NCI-H1930 (cell line): ENCODE results near the gene TIAM2.

ENCODE experiments used
- DNase-seq, 2 experiments: peaks; one replicate each; lab custom pipeline; 2025; lab: John Stamatoyannopoulos, UW

Gene TIAM2

DNA sequence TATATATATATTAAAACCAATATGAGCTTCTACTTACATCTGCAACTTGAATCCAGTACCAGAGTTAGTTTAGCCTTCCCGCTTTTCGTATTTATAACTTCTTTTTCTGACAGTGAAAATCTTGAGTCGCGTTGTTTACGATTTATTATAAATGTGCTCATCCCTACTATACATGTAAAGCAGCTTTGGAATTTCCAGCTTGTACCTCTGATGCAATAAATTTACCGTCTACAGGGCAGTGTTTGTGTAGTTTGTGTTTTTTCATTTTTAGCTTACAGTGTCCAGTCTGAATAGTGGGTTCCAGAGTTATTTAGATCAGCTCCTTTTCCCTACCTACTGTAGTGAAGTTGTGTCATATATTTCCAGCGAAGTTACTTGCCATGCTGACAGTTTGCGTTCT is 66.3 kb downstream of the TIAM2 start:
- no peak for DNase-seq

DNA sequence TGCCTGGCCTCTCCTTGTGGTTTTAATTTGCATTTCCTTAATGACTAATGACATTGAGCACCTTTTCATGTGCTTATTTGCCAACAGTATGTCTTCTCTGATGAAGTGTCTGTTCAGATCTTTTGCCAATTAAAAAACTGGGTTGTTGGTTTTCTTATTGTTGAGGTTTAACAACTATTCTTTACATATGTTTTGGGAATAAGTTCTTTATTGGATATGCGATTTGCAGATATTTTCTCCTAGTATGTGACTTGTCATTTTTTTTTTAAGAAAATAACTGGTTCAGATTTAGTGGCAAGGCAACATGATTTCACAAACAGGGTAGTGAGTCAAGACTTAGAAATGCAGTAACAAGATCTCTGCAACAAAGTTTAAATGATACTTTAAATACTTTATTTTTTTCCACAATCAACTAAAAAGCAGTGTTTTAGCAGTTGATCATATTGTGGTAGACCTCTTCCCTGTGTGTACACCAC is 67.8 kb downstream of the TIAM2 start:
- no peak for DNase-seq

- DNase-seq = no peak
Observed at GRCh38 chr6:155064303-155064702, 69.2 kb downstream of the TIAM2 start.

GRCh38 chr6:155066361-155066760 is 71.2 kb downstream of the TIAM2 start:
- DNase-seq = no peak

DNA sequence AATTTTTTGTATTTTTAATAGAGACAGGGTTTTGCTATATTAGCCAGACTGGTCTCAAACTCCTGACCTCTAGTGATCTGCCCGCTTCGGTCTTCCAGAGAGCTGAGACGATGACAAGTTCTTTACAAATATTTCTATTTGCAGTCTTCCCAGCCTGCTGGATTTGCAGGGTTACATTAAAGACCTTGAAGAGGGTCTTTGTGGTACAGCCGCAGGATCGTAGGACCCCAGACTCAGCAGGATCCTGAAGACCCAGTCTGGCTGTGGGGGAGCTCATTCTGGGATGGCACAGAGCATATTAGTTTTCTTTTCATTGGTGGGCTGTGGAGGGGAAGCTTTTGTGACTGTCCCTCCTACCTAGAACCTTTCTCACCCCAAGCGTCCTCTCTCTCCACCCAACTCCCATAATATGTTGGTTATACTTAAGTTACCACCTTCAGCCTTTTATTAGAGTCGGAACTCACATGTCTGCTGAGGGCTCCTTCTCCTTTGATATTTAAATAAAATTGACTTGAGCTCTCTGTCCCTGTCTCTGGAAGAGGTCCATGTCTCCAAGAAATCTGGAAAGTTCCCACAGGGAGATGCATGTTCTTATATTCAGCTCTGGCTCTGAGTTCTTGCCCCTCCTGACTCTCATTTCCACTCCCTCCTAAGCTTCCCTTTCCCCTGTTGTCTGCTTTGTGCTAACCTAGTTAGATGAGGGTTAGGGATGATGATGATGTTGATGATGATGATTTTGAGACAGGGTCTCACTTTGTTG is 72.0 kb downstream of the TIAM2 start:
- DNase-seq = no peak

GRCh38 chr6:155067956-155068615 is 73.0 kb downstream of the TIAM2 start:
- no peak for DNase-seq

DNA sequence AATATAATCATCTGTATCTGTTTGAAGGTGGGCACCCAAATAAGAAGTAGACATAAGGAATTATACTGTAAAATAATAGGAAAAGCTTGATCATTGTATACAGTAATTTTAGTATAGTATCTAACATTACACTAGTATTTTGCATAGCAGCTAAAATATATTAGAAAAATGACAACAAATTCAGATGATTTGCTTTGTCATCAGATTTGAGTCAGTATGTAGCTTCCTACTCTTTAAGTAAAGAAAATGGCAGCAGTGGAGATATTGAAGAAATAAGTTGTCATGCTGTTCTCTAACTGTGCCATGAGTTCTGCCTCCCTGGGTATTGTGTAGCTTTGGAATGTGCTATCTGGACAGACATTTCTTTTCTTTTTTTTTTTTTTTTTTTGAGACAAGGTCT is 74.4 kb downstream of the TIAM2 start:
- no peak for DNase-seq

GRCh38 chr6:155075930-155076695 is 81.0 kb downstream of the TIAM2 start:
- no peak for DNase-seq

DNA sequence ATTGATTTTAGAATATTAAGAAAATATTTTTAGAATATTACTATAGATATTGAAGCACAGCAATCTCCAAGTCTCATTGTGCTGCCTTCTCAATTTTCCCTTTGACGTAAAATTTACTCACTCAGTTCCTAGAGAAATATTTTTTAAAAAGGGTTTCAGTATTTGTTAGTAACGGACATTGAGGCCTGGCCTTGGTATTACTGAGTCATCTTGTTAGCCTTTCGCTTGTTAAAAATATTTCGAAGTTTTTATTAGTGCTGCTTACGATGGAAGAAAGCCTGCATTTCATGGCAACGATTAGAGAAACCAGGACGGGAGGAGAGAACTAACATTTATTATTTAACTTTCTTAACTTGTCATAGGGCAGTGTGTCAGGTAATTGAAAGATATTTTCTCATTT is 82.2 kb downstream of the TIAM2 start:
- DNase-seq = no peak

DNA sequence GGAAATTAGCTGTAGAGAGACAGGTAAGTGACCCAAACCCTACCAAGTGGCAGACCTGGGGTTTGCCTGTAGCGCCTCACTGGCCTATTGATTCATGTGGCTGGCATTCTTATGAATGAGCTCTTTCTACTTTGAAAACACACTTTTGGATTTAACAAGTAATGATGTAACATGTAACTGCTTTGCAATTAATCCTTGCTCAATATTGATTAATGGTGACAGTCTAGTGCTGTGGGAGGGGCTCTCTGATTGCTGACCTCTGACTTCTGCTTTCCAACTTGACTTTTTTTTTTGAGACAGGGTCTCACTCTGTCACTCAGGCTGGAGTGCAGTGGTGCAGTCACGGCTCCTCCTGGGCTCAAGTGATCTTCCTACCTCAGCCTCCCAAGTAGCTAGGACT is 82.7 kb downstream of the TIAM2 start:
- no peak for DNase-seq

DNA sequence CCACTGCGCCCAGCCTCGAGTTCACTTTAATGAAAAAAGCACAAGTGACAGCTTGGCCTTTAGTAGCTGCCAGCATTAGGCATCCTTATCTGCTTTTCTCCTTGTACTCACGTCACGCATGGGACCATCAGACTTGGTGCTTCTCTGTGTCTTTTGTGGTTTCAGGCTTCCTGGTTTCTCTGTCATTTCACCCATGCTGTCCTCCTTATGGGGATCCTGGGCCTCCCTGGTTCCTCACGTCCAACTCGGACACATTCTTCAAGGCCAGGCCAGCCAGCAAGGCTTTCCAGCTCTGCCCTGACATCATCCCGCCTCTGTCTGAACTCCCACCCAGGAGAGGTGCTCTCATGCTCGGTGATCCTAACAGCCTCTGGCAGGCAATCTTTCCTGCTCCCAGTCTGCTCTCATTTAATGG is 83.2 kb downstream of the TIAM2 start:
- DNase-seq = no peak

- no peak for DNase-seq
Observed at GRCh38 chr6:155079985-155080452, 84.9 kb downstream of the TIAM2 start.

GRCh38 chr6:155080881-155081845 is 86.0 kb downstream of the TIAM2 start:
- no peak for DNase-seq

GRCh38 chr6:155084431-155085123 is 89.5 kb downstream of the TIAM2 start:
- no peak for DNase-seq

GRCh38 chr6:155085582-155086257 is 90.6 kb downstream of the TIAM2 start:
- no peak for DNase-seq

DNA sequence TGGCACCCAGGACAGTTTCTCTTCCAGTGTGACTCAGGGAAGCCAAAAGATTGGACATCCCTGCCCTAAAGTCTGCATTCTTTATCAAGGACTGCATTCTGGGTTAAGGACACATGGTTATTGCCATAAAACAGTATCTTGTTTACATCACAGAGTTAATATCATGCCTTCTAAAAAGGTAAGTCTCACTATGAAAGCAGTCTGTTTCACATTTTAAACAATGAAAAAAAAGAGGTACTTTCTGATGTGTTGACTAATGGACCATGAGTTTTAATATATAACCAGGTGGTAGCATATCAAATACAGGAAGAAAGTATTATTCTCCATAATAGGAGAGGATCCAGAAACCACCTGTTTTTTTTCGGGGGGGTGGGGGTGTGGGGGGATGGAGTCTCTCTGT is 93.7 kb downstream of the TIAM2 start:
- no peak for DNase-seq

- DNase-seq = no peak
Observed at GRCh38 chr6:155089746-155090145, 94.6 kb downstream of the TIAM2 start.

DNA sequence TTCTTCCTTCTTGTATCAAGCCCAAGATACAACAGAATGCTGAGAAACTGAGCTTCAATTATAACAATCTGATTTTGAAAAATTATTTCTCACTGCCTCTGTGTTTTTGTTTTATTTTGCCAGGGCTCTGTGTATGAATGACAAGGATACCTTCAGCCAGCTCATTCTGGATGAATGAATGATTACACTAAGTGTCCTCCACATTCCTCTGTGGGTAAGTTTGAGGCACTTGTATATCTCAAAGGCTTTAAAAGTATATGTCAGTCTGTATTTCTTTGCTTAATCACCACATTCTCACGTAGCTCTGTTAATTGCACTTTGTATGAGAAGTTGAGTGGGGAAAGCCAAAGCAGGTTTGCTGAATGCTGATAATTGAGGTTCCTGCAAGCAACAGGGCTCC is 95.1 kb downstream of the TIAM2 start:
- DNase-seq = no peak

DNA sequence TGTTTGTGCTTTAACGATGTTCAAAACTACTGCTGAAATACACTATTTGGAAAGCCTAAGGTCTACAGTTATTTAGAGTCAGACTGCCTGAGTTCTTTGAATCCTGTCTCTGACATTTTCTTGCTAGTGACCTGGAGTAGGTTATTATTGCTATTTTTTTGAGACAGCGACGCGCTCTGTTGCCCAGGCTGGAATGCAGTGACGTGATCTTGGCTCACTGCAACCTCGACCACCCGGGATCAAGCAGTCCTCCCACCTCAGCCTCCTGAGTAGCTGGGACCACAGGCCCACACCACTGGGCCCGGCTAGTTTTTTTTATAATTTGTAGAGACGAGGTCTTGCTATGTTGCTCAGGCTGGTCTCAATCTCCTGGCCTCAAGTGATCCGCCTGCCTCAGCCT is 96.6 kb downstream of the TIAM2 start:
- no peak for DNase-seq

- no peak for DNase-seq
Observed at GRCh38 chr6:155093430-155093829, 98.3 kb downstream of the TIAM2 start.
